RWPE1 (cell line): ENCODE results near the gene FOCAD.

ENCODE experiments used
- CTCF ChIA-PET: fragments of 350-600 bp; sonication (Branson Sonifier 250); formaldehyde crosslinking; extraction: SDS; loops from one replicate; lab custom pipeline; 2021; lab: Yijun Ruan, JAX
- POLR2A ChIA-PET: fragments of 400-600 bp; formaldehyde crosslinking; extraction: SDS; loops from one replicate; lab custom pipeline; 2020; ENCODE audit warnings: antibody characterized with exemption; ENCODE audit not compliant: low non-redundant PET; lab: Yijun Ruan, JAX
- DNase-seq: peaks from one replicate; pipeline ENCODE4 v3.0.0; 2012; ENCODE audit warnings: low spot score
- H3K27ac ChIP-seq: fragments of 450-650 bp; 2 replicates; pipeline ENCODE4 v1.5.1; 2017
- TF ChIP-seq, protein P1 (sequence below): fragments of 450-650 bp; conservative IDR thresholded peaks from 2 replicates; pipeline ENCODE4 v1.5.1; 2017; ENCODE audit warnings: low read depth, mild to moderate bottlenecking

The FOCAD gene

DNA sequence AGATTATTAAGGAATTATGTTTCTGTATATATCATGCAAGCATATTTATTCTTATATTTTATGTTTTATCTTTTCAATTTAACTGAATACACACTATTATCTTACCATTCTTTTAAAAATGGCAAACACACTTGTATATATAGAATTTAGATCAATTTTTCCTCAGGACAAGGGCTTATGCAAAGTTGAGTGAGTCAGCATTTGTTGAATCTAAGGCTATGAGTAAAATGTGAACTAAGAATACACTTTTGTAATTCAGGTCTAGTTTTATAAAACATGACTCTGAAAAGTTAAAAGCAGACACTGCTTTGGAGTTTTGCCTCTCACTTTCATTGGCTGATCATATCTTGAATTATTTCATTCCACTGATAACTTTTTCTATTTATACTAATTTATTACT, 127.8 kb downstream of the FOCAD start:
- ChIA-PET CTCF (no interaction called here), POLR2A (no interaction called here)
- DNase-seq: no peak
- TF ChIP-seq, protein P1, sequence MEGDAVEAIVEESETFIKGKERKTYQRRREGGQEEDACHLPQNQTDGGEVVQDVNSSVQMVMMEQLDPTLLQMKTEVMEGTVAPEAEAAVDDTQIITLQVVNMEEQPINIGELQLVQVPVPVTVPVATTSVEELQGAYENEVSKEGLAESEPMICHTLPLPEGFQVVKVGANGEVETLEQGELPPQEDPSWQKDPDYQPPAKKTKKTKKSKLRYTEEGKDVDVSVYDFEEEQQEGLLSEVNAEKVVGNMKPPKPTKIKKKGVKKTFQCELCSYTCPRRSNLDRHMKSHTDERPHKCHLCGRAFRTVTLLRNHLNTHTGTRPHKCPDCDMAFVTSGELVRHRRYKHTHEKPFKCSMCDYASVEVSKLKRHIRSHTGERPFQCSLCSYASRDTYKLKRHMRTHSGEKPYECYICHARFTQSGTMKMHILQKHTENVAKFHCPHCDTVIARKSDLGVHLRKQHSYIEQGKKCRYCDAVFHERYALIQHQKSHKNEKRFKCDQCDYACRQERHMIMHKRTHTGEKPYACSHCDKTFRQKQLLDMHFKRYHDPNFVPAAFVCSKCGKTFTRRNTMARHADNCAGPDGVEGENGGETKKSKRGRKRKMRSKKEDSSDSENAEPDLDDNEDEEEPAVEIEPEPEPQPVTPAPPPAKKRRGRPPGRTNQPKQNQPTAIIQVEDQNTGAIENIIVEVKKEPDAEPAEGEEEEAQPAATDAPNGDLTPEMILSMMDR: no peak
- no peak overlapping the region for H3K27ac ChIP-seq

DNA sequence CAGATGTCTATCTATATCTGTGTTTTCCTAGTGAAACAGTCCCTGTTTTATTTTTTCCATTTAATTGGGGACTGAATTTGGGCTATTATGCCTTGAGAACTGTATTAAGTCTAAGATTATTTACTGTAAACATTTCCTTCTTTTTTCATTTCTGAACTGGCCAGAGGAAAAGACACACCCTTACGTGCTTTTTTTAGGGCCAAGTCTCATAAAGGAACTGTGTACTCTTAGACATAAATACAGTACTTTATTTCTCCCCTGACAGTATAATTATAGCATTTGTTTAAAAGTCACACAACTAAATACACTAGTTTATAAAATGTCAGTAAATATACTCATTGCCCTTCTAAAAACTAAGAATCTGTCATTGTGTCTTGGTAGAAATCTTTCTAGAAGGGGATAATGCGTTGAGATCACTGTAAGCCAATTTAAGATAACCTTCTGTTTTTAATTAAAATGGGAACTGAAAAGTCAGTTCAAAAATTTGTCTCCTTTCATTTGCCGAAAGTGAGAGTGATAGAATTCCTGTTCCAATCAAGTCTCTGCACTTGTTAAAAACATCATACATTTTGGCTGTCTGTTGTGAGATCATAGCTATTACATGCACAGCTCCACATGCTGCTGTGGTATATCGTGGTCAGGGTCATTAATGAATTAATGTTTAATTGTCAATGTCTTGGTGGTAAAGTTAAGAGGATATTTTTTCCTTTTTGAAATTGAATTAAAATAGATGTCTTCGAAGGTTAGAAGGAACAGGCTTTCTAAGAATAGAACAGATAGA, 132.1 kb downstream of the FOCAD start:
- ChIA-PET CTCF (no interaction called here), POLR2A (no interaction called here)
- TF ChIP-seq, protein P1: no peak

DNA sequence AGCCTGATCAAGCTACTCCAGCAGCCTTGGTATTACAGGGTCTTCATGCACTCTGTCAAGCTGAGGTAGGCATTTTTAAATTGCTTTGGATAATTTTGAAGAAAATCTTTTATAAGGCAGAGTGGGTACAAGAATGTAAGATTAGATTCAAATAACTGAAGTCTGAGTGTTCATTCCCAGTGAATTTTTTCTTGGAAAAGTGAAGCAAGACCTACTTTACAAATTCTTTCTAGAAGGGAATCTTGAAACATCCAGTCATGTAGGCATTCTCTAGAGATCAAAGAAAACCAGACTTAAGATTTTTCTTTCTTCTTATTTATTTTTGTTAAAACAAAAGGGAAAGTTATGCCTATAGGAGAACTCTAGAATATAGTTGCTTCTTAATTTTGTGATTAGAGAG, 139.0 kb downstream of the FOCAD start:
- POLR2A ChIA-PET: no interaction called here
- H3K27ac ChIP-seq: no peak overlapping the region
- TF ChIP-seq, protein P1: no peak
- CTCF ChIA-PET: interaction anchor here (0.6 kb wide), 1 partner anchor 45 kb away, joined by 4 read pairs; no protein-coding TSS in a partner anchor
- no peak for DNase-seq

More for the DNA sequence above, 132.1 kb downstream of the FOCAD start:
- no peak for DNase-seq
- H3K27ac ChIP-seq: no peak overlapping the region

GRCh38 chr9:20831028-20831427, 147.0 kb downstream of the FOCAD start:
- CTCF ChIA-PET: no interaction called here
- no peak for DNase-seq
- TF ChIP-seq, protein P1: no peak
- no peak overlapping the region for H3K27ac ChIP-seq
- POLR2A ChIA-PET: no interaction called here

DNA sequence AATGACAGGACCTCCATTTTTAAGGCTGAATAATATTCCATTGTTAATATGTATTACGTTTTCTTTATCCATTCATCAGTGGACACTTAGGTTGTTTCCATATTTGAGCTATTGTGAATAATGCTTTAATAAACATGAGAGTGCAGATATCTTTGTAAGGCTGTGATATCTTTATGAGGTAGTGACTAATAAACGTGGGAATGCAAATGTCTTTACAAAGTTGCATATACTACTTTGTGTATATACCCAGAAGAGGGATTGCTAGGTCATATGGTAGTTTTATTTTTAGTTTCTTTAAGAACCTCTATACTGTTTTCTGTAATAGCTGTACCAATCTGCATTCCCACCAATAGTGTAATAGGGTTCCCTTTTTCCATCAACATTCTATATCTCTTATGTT, 148.7 kb downstream of the FOCAD start:
- H3K27ac ChIP-seq: no peak overlapping the region
- TF ChIP-seq, protein P1: no peak
- ChIA-PET POLR2A (no interaction called here), CTCF (no interaction called here)
- DNase-seq: no peak

DNA sequence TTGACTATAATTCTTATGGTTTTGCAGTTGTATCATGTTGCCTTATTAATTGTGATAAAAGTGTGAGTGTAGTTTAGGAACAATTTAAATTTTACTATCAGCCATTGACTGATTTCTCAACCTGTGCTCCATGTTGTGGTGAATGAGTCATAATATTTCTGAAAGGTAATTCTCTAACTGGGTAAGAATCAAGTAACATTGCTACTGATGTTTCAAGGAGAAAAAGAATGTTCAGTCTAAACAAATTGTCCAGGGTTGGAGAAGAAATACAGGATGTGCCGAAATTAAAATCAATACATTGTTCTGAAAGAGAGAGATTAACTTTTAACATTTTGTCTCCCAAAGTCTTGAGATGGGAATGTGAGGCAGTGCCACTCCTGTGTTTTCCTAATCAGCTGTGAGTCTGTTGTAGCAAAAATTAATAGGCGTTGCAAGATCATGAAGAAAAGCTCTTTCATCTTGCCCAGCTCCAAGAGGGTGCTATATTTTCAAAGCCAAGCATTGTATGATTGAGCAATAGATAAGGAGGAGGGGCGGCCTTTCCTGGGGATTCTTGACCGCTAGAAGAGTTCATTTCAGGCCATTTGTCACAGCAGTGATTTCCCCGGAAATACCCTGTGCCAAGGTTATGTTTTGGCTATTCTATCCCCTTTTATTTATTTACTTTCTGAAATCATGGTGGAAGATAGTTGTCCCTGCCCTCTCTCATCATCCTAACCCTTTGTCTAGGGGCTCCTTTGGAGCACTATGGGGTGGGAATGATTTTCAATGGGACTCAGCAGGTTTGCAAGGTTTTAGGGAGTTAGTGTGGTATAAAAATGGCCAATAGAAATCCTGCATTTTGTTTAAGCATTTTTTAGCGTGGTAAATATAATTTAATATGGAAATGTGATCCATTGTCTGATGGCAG, 151.6 kb downstream of the FOCAD start:
- no peak overlapping the region for H3K27ac ChIP-seq
- ChIA-PET CTCF (no interaction called here), POLR2A (no interaction called here)
- DNase-seq: peak; percentile 35
- TF ChIP-seq, protein P1: no peak
